CMK (cell line): Measurements from ENCODE around the gene GGA3.
"Not testable (repeated sequence)": the region's sequence is repeated elsewhere in the genome, so short reads cannot be mapped to it uniquely, and the experiment has no call there.

Experiments used
- DNase-seq: peaks from one replicate; pipeline ENCODE4 v3.0.0-alpha.2; 2010; ENCODE audit warnings: low read depth

The GGA3 gene, protein sequence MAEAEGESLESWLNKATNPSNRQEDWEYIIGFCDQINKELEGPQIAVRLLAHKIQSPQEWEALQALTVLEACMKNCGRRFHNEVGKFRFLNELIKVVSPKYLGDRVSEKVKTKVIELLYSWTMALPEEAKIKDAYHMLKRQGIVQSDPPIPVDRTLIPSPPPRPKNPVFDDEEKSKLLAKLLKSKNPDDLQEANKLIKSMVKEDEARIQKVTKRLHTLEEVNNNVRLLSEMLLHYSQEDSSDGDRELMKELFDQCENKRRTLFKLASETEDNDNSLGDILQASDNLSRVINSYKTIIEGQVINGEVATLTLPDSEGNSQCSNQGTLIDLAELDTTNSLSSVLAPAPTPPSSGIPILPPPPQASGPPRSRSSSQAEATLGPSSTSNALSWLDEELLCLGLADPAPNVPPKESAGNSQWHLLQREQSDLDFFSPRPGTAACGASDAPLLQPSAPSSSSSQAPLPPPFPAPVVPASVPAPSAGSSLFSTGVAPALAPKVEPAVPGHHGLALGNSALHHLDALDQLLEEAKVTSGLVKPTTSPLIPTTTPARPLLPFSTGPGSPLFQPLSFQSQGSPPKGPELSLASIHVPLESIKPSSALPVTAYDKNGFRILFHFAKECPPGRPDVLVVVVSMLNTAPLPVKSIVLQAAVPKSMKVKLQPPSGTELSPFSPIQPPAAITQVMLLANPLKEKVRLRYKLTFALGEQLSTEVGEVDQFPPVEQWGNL

GRCh38 chr17:75261336-75262111, at the start of gene GGA3, which contains the start of gene MRPS7:
Gene GGA3, minus strand, starts transcription at chr17:75261606. Its CDS starts 19 bp downstream, at chr17:75261587.
Gene MRPS7, plus strand, starts transcription at chr17:75261879. Its CDS starts 22 bp downstream, at chr17:75261901.
- DNase-seq: peak; percentile 79

- DNase-seq: no peak
Observed at GRCh38 chr17:75308732-75309629, 47.6 kb upstream of the GGA3 start.

- DNase-seq: no peak
Observed at GRCh38 chr17:75307957-75308731, 46.7 kb upstream of the GGA3 start.

DNA sequence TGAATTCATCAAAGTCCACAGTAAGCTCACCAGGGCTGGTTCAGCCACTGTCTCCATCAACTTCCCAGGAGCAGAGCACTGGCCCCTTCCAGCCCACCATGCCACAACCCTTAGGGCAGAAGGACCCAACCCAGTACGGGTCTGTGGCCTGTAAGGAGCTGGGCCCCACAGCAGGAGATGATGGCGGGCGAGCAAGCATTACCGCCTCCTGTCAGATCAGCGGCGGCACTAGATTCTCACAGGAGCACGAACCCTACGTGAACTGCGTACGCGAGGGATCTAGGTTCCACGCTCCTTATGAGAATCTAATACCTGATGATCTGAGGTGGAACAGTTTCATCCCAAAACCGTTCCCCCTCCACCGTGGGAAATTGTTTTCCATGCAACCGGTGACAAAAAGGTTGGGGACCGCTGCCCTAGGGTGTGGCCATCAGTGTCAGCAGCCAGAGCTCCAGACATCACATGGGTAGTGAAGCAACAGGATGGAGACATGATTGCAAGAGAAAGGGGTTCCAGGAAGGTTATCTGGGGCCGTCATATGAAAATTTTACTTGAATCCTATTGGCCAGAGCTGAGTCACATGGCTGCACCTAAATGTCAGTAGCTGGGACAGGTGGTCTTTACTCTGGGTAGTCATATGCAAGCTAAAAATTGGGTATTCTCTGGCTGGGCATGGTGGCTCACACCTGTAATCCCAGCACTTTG, 40.2 kb upstream of the GGA3 start:
- DNase-seq: no peak

DNA sequence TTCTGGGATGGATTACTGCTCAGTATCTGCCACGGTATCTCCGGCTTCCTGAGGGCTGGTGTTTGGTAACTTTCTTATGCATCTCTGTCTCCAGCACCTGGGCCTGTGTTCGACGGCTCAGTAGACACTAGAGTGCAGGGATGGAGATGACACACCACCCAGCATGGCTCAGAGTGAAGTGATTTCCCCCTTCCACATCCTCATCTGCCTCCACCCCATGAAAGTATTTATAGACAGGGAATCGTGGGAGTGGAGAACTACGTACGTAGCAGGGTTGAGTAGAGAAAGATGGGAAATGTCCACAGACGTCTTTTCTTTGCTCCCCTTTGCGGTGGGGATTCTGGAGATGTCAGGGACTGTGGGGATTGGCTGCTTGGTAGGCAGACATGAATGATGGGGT, 39.6 kb upstream of the GGA3 start:
- DNase-seq: no peak

DNA sequence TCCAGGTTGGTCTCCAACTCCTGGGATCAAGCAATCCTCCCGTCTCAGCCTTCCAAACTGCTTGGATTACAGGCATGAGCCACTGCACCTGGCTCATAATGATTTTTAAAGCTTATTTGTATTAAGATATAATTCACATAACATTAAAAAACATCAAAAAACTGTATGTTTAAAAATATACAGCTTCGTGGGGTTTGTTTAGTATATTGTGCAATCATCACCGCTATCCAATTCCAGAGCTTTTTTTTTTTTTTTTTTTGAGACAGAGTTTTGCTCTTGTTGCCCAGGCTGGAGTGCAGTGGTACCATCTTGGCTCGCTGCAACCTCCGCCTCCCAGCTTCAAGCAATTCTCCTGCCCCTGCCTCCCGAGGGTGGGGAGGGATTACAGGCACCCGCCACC, 38.9 kb upstream of the GGA3 start:
- DNase-seq: no peak

DNA sequence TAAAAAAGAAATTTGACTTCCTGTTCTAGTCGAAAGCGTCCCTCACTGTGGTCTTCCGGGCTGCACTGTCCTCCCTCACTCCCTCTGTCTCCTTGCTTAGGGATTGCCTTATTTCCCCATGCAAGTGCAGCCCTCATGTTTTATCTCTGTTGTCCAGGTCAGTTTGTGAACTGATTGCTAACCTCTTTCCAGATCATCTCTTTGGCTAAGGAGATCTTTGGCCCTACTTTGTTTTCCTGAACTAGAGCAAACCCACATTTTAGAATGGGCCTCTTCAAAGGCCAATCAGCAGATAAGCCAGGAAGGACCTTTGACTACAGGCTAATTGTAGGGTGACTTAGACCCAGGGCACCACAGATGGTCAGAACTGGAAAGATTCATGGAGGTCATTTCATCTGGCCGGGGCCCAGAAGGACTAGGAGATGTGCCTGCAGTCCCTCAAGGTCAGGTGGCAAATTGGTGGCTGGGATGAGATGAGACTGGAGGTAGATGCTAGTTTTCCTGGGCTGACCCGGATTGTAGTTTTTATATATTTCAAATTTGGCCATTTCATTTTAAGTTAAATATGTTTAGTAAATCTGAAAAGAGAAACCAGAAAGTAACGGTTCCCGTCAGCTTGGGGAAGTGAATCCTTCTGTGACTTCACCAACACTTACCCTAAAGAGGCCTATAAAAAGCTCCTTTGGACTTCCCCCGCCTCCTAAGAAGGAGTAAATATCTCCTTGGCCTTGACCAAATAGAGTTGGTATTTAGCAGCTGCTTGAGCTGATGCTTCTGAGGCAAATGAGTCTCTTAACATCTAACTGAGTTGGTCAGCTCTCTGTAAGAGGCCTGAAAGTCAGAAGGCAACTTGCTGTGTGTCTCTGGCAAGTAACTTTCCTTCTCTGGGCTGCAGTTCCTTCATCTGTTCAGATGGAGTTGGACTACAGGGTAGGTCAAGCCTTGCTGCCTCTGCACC, 34.1 kb upstream of the GGA3 start:
- no peak for DNase-seq

DNA sequence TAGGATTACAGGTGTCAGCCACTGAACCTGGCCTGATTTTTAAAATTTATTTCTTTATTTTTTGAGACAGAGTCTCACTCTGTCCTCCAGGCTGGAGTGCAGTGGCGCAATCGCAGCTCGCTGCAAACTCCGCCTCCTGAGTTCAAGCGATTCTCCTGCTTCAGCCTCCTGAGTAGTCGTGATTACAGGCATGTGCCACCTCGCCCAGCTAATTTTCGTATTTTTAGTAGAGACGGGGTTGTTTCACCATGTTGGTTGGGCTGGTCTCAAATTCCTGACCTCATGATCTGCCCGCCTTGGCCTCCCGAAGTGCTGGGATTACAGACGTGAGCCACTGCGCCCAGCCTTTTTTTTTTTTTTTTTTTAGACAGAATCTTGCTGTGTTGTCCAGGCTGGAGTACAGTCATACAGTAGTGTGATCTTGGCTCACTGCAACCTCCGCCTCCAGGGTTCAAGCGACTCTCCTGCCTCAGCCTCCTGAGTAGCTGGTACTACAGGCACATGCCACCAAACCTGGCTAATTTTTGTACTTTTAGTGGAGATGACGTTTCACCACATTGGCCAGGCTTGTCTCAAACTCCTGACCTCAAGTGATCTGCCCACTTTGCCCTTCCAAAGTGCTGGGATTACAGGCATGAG, 31.5 kb upstream of the GGA3 start:
- not testable (repeated sequence) for DNase-seq

GRCh38 chr17:75289832-75290337, 28.5 kb upstream of the GGA3 start:
- no peak for DNase-seq

GRCh38 chr17:75289115-75289831, 27.9 kb upstream of the GGA3 start, which contains the start of gene SLC25A19:
Gene SLC25A19, minus strand, starts transcription at chr17:75289433. Its CDS starts 2,669 bp downstream, at chr17:75286764.
- DNase-seq: peak; percentile 99

GRCh38 chr17:75288770-75289114, 27.3 kb upstream of the GGA3 start:
- DNase-seq: no peak

DNA sequence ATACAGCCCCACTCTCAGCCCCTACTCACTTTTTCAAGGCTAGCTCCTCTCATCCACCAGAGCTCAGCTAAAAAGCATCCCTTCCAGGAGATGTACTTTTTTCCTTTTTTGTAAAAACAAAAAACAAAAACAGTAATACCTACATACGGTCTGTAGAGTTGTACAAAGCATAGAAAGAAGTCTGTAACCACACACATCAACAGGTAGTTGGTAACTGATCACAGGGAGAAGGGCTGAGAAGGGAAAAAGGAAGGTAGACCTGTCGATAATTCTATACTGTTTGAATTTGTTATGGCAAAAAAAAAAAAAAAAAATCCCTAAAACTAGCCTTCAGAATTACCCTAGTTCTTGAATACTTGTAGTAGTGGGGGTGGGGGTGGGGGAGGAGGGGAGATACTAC, 27.0 kb upstream of the GGA3 start:
- DNase-seq: no peak

GRCh38 chr17:75287221-75287620, 25.8 kb upstream of the GGA3 start:
- DNase-seq: no peak

- no peak for DNase-seq
Observed at GRCh38 chr17:75285123-75285522, 23.7 kb upstream of the GGA3 start.

DNA sequence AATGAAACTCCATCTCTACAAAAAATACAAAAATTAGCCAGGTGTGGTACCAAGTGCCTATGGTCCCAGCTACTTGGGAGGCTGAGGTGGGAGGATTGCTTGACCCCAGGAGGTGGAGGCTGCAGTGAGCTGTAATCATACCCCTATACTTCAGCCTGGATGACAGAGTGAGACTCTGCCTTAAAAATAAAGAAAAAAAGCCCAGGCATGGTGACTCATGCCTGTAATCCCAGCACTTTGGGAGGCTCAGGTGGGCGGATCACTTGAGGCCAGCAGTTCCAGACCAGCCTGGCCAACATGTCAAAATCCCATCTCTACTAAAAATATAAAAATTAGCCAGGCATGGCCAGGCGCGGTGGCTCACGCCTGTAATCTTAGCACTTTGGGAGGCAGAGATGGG, 18.8 kb upstream of the GGA3 start:
- not testable (repeated sequence) for DNase-seq

- DNase-seq: no peak
Observed at GRCh38 chr17:75277664-75278071, 16.3 kb upstream of the GGA3 start.

- DNase-seq: no peak
Observed at GRCh38 chr17:75273977-75274708, 12.7 kb upstream of the GGA3 start.
